ENCODE results near the gene RNF32.
"Not testable (repeated sequence)": the region's sequence is repeated elsewhere in the genome, so short reads cannot be mapped to it uniquely, and the experiment has no call there.

Gene RNF32

GRCh38 chr7:156618078-156618779 lies 22.3 kb upstream of the RNF32 start:
- in situ Hi-C loops (cut with HindIII; ENCODE audit: low pct_unique_long_range_greater_than_20kb, low sequenced_read_pairs): no loop called here
- no peak for TF ChIP-seq JUND (IDR thresholded peaks at IDR 0.05; ENCODE audit: low read depth)
- no peak for DNase-seq (ENCODE audit: low read depth in 1 of 2, low spot score in 1 of 2)

- TF ChIP-seq JUND (IDR thresholded peaks at IDR 0.05; ENCODE audit: low read depth): no peak
- in situ Hi-C loops (cut with HindIII; ENCODE audit: low pct_unique_long_range_greater_than_20kb, low sequenced_read_pairs): no loop called here
- DNase-seq (ENCODE audit: low read depth in 1 of 2, low spot score in 1 of 2): no peak
Measured at GRCh38 chr7:156618780-156619367, 21.7 kb upstream of the RNF32 start.

GRCh38 chr7:156619488-156620290 lies 20.9 kb upstream of the RNF32 start:
- DNase-seq (ENCODE audit: low read depth in 1 of 2, low spot score in 1 of 2); in situ Hi-C loops (cut with HindIII; ENCODE audit: low pct_unique_long_range_greater_than_20kb, low sequenced_read_pairs): not testable (repeated sequence)

GRCh38 chr7:156620291-156620675 lies 20.3 kb upstream of the RNF32 start:
- DNase-seq (ENCODE audit: low read depth in 1 of 2, low spot score in 1 of 2): no peak
- TF ChIP-seq JUND (IDR thresholded peaks at IDR 0.05; ENCODE audit: low read depth): no peak
- in situ Hi-C loops (cut with HindIII; ENCODE audit: low pct_unique_long_range_greater_than_20kb, low sequenced_read_pairs): no loop called here

GRCh38 chr7:156621652-156622051 lies 18.9 kb upstream of the RNF32 start:
- no peak for DNase-seq (ENCODE audit: low read depth in 1 of 2, low spot score in 1 of 2)
- TF ChIP-seq JUND (IDR thresholded peaks at IDR 0.05; ENCODE audit: low read depth): no peak
- in situ Hi-C loops (cut with HindIII; ENCODE audit: low pct_unique_long_range_greater_than_20kb, low sequenced_read_pairs): no loop called here

GRCh38 chr7:156625580-156625979 lies 15.0 kb upstream of the RNF32 start:
- no peak for TF ChIP-seq JUND (IDR thresholded peaks at IDR 0.05; ENCODE audit: low read depth)
- DNase-seq (ENCODE audit: low read depth in 1 of 2, low spot score in 1 of 2): no peak
- in situ Hi-C loops (cut with HindIII; ENCODE audit: low pct_unique_long_range_greater_than_20kb, low sequenced_read_pairs): no loop called here

GRCh38 chr7:156626220-156626895 lies 14.2 kb upstream of the RNF32 start:
- in situ Hi-C loops (cut with HindIII; ENCODE audit: low pct_unique_long_range_greater_than_20kb, low sequenced_read_pairs): no loop called here
- TF ChIP-seq JUND (IDR thresholded peaks at IDR 0.05; ENCODE audit: low read depth): no peak
- DNase-seq (ENCODE audit: low read depth in 1 of 2, low spot score in 1 of 2): no peak

GRCh38 chr7:156628562-156628961 lies 12.0 kb upstream of the RNF32 start:
- TF ChIP-seq JUND (IDR thresholded peaks at IDR 0.05; ENCODE audit: low read depth): no peak
- in situ Hi-C loops (cut with HindIII; ENCODE audit: low pct_unique_long_range_greater_than_20kb, low sequenced_read_pairs): no loop called here
- no peak for DNase-seq (ENCODE audit: low read depth in 1 of 2, low spot score in 1 of 2)

- in situ Hi-C loops (cut with HindIII; ENCODE audit: low pct_unique_long_range_greater_than_20kb, low sequenced_read_pairs): no loop called here
- no peak for TF ChIP-seq JUND (IDR thresholded peaks at IDR 0.05; ENCODE audit: low read depth)
Measured at GRCh38 chr7:156629873-156630272, 10.7 kb upstream of the RNF32 start.

GRCh38 chr7:156634117-156634516 lies 6.5 kb upstream of the RNF32 start:
- in situ Hi-C loops (cut with HindIII; ENCODE audit: low pct_unique_long_range_greater_than_20kb, low sequenced_read_pairs): no loop called here
- DNase-seq (ENCODE audit: low read depth in 1 of 2, low spot score in 1 of 2): no peak
- TF ChIP-seq JUND (IDR thresholded peaks at IDR 0.05; ENCODE audit: low read depth): no peak

More at GRCh38 chr7:156629873-156630272, 10.7 kb upstream of the RNF32 start:
- DNase-seq (ENCODE audit: low read depth in 1 of 2, low spot score in 1 of 2): no peak

GRCh38 chr7:156635529-156636385 lies 4.8 kb upstream of the RNF32 start:
- in situ Hi-C loops (cut with HindIII; ENCODE audit: low pct_unique_long_range_greater_than_20kb, low sequenced_read_pairs): no loop called here
- DNase-seq (ENCODE audit: low read depth in 1 of 2, low spot score in 1 of 2): no peak

GRCh38 chr7:156637093-156637492 lies 3.5 kb upstream of the RNF32 start:
- in situ Hi-C loops (cut with HindIII; ENCODE audit: low pct_unique_long_range_greater_than_20kb, low sequenced_read_pairs); DNase-seq (ENCODE audit: low read depth in 1 of 2, low spot score in 1 of 2): not testable (repeated sequence)

More at GRCh38 chr7:156635529-156636385, 4.8 kb upstream of the RNF32 start:
- no peak for TF ChIP-seq JUND (IDR thresholded peaks at IDR 0.05; ENCODE audit: low read depth)
